ENCODE measurements around the gene MGAT5. TPM values are rescaled to one million over a fixed set of nuclear protein-coding genes. Genes with fewer than 3 reads are reported as not detected.

MGAT5 gene
- total and polyA plus RNA-seq, 2 donors from 2014 or later, result 14.3 to 40.9 TPM

- no peak overlapping the region for H3K9ac ChIP-seq (ENCODE audit: low read length in 3 of 3)
- FAIRE-seq, result no peak
- no peak overlapping the region for H3K4me3 ChIP-seq (ENCODE audit: low read length in 3 of 3)
- DNase-seq, result peak in 1 of 5 donors; percentile 27
- no peaks in the 10 kb centered on the region for H3K9me3 ChIP-seq (ENCODE audit: control insufficient read depth in 2 of 3, insufficient read depth in 1 of 3, low read length in 3 of 3)
- H3K36me3 ChIP-seq (ENCODE audit: control insufficient read depth in 2 of 3, insufficient read depth in 3 of 3, low read length in 3 of 3), result peaks cover 3 to 4% (median 3%) of the 10 kb centered on the region in 3 donors
- intact Hi-C loops (cut with DNase I), result no loop called here
- no peaks in the 10 kb centered on the region for H3K27me3 ChIP-seq (ENCODE audit: control insufficient read depth, insufficient read depth, low read length)
- no peaks in the 10 kb centered on the region for H3K4me1 ChIP-seq (ENCODE audit: control insufficient read depth in 2 of 3, insufficient read depth in 2 of 3, low read depth in 1 of 3, low read length in 3 of 3)
- TF ChIP-seq, protein P1, sequence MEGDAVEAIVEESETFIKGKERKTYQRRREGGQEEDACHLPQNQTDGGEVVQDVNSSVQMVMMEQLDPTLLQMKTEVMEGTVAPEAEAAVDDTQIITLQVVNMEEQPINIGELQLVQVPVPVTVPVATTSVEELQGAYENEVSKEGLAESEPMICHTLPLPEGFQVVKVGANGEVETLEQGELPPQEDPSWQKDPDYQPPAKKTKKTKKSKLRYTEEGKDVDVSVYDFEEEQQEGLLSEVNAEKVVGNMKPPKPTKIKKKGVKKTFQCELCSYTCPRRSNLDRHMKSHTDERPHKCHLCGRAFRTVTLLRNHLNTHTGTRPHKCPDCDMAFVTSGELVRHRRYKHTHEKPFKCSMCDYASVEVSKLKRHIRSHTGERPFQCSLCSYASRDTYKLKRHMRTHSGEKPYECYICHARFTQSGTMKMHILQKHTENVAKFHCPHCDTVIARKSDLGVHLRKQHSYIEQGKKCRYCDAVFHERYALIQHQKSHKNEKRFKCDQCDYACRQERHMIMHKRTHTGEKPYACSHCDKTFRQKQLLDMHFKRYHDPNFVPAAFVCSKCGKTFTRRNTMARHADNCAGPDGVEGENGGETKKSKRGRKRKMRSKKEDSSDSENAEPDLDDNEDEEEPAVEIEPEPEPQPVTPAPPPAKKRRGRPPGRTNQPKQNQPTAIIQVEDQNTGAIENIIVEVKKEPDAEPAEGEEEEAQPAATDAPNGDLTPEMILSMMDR (IDR thresholded peaks at IDR 0.05; ENCODE audit: borderline replicate concordance, extremely low read depth, insufficient read depth), result no peak
- no peak overlapping the region for H3K27ac ChIP-seq (ENCODE audit: low read depth in 2 of 2, low read length in 2 of 2)
Observed at GRCh38 chr2:134402410-134402809, 148.5 kb downstream of the MGAT5 start.

DNA sequence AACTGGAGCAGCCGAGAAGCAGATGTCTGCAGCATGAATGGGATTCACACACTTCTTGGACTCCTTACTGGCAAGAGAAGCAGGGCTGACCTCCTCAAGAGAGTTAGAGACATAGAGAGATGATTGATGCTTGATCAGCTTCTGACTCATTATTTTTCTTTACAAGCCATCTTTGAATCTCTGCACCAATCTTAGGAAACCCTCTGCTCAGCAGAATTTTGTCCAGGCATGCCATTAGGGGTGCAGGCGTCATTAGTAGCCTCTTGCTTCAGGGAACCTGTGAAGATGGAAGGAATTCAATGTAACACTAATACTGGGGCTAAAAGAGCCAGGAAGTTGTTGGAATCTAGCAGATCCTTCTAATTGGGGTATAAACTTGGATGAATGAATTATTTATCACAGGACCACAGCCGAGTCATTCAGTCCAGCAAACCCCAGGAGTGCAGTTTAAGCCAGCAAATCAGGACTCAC lies 151.8 kb downstream of the MGAT5 start:
- Histone ChIP-seq H3K27me3 (ENCODE audit: control insufficient read depth, insufficient read depth, low read length) (no peaks in the 10 kb centered on the region), H3K9me3 (ENCODE audit: control insufficient read depth in 2 of 3, insufficient read depth in 1 of 3, low read length in 3 of 3) (no peaks in the 10 kb centered on the region), H3K4me1 (ENCODE audit: control insufficient read depth in 2 of 3, insufficient read depth in 2 of 3, low read depth in 1 of 3, low read length in 3 of 3) (no peaks in the 10 kb centered on the region), H3K36me3 (ENCODE audit: control insufficient read depth in 2 of 3, insufficient read depth in 3 of 3, low read length in 3 of 3) (peaks cover 3 to 4% (median 3%) of the 10 kb centered on the region in 3 donors), H3K9ac (ENCODE audit: low read length in 3 of 3) (no peak overlapping the region), H3K27ac (ENCODE audit: low read depth in 2 of 2, low read length in 2 of 2) (no peak overlapping the region), H3K4me3 (ENCODE audit: low read length in 3 of 3) (no peak overlapping the region)
- FAIRE-seq, result no peak
- no peak for DNase-seq
- intact Hi-C loops (cut with DNase I), result no loop called here
- TF ChIP-seq, protein P1 (IDR thresholded peaks at IDR 0.05; ENCODE audit: borderline replicate concordance, extremely low read depth, insufficient read depth), result no peak

DNA sequence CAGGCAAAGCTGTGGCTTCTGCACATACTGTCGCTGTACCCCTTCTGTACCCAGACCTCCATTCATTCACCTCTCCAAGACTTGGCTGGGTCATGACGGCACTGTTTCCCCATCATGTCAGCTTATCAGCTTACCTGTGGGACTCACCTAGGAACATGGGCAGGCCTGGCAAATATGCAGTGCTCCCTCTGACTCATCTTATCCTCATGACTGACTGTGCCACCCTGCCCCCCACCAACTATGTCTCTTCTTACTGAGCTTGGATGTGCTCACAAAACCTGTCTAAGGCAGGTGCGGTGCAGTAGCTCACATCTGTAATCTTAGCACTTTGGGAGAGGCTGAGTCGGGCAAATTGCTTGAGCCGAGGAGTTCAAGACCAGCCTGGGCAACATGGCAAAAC lies 152.4 kb downstream of the MGAT5 start:
- Histone ChIP-seq H3K27ac (ENCODE audit: low read depth in 2 of 2, low read length in 2 of 2) (no peak overlapping the region), H3K4me1 (ENCODE audit: control insufficient read depth in 2 of 3, insufficient read depth in 2 of 3, low read depth in 1 of 3, low read length in 3 of 3) (no peaks in the 10 kb centered on the region), H3K4me3 (ENCODE audit: low read length in 3 of 3) (no peak overlapping the region), H3K9me3 (ENCODE audit: control insufficient read depth in 2 of 3, insufficient read depth in 1 of 3, low read length in 3 of 3) (no peaks in the 10 kb centered on the region), H3K9ac (ENCODE audit: low read length in 3 of 3) (no peak overlapping the region), H3K27me3 (ENCODE audit: control insufficient read depth, insufficient read depth, low read length) (no peaks in the 10 kb centered on the region), H3K36me3 (ENCODE audit: control insufficient read depth in 2 of 3, insufficient read depth in 3 of 3, low read length in 3 of 3) (peaks cover 3 to 4% (median 3%) of the 10 kb centered on the region in 3 donors)
- intact Hi-C loops (cut with DNase I), result no loop called here
- DNase-seq, result no peak
- FAIRE-seq, result no peak
- TF ChIP-seq, protein P1 (IDR thresholded peaks at IDR 0.05; ENCODE audit: borderline replicate concordance, extremely low read depth, insufficient read depth), result no peak

DNA sequence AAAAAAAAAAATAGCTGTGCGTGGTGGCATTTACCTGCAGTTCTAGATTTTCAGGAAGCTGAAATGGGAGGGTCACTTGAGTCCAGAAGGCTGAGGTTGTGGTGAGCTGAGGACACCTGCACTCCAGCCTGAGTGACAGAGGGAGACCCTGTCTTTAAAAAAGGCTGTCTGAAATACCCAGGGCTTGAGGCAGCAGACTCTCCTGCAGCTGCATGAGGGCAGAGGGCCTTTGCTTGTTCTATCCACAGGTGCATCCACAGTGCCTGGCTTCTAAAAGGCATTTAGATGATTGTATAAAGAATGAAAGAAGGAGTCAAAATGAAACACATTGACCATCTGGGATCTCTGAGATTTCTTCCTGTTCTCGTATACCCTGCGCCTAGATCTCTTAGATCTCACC lies 152.9 kb downstream of the MGAT5 start:
- Histone ChIP-seq H3K27ac (ENCODE audit: low read depth in 2 of 2, low read length in 2 of 2) (no peak overlapping the region), H3K9me3 (ENCODE audit: control insufficient read depth in 2 of 3, insufficient read depth in 1 of 3, low read length in 3 of 3) (no peaks in the 10 kb centered on the region), H3K4me1 (ENCODE audit: control insufficient read depth in 2 of 3, insufficient read depth in 2 of 3, low read depth in 1 of 3, low read length in 3 of 3) (peaks cover 0 to 2% (median 0%) of the 10 kb centered on the region in 3 donors), H3K36me3 (ENCODE audit: control insufficient read depth in 2 of 3, insufficient read depth in 3 of 3, low read length in 3 of 3) (peaks cover 3 to 4% (median 3%) of the 10 kb centered on the region in 3 donors), H3K27me3 (ENCODE audit: control insufficient read depth, insufficient read depth, low read length) (no peaks in the 10 kb centered on the region), H3K9ac (ENCODE audit: low read length in 3 of 3) (no peak overlapping the region), H3K4me3 (ENCODE audit: low read length in 3 of 3) (no peak overlapping the region)
- DNase-seq (no peak), FAIRE-seq (no peak)
- intact Hi-C loops (cut with DNase I), result no loop called here
- TF ChIP-seq, protein P1 (IDR thresholded peaks at IDR 0.05; ENCODE audit: borderline replicate concordance, extremely low read depth, insufficient read depth), result no peak
